Astrocyte of the cerebellum (primary cell): Measurements from ENCODE around the gene REPIN1.

ENCODE experiments used
- DNase-seq: peaks from one replicate; pipeline ENCODE4 v3.0.0-alpha.2; 2011; ENCODE audit warnings: low read depth
- H3K4me3 ChIP-seq: 2 replicates; pipeline ENCODE4 v1.5.1; 2011; ENCODE audit warnings: mild to moderate bottlenecking, low read depth, low read length, moderate library complexity
- CTCF ChIP-seq: IDR thresholded peaks from 2 replicates; pipeline ENCODE4 v1.5.1; 2012; ENCODE audit warnings: low read length, low read depth, moderate library complexity, mild to moderate bottlenecking; ENCODE audit errors: missing control alignments
- in situ Hi-C: cut with HindIII; loops from 2 replicates; pipeline ENCODE4 v1.10.0; 2017; ENCODE audit warnings: low sequenced_read_pairs

The REPIN1 gene

GRCh38 chr7:150363370-150363769, 5.3 kb upstream of the REPIN1 start:
- H3K4me3 ChIP-seq = no peak overlapping the region
- TF ChIP-seq CTCF = no peak
- in situ Hi-C loops = no loop called here
- no peak for DNase-seq

- TF ChIP-seq CTCF = no peak
- H3K4me3 ChIP-seq = no peak overlapping the region
- in situ Hi-C loops = no loop called here
- DNase-seq = no peak
Observed at GRCh38 chr7:150363872-150364271, 4.8 kb upstream of the REPIN1 start.

- in situ Hi-C loops = no loop called here
- no peak overlapping the region for H3K4me3 ChIP-seq
- no peak for TF ChIP-seq CTCF
- DNase-seq = no peak
Observed at GRCh38 chr7:150365194-150365593, 3.4 kb upstream of the REPIN1 start.

- no peak for TF ChIP-seq CTCF
- no peak overlapping the region for H3K4me3 ChIP-seq
- no peak for DNase-seq
- in situ Hi-C loops = no loop called here
Observed at GRCh38 chr7:150365673-150366398, 2.8 kb upstream of the REPIN1 start.

GRCh38 chr7:150367677-150368095, 936 bp upstream of the REPIN1 start:
- peak; percentile 48 for DNase-seq
- in situ Hi-C loops = no loop called here
- H3K4me3 ChIP-seq = peak overlapping the region; percentile 72
- TF ChIP-seq CTCF = no peak

GRCh38 chr7:150368884-150369747, 494 bp downstream of the REPIN1 start:
- TF ChIP-seq CTCF = no peak
- DNase-seq = no peak
- H3K4me3 ChIP-seq = peak overlapping the region; percentile 72
- in situ Hi-C loops = no loop called here
